Astrocyte (in vitro differentiated cells and primary cell): ENCODE results near the gene GRIK5.

Experiments
- CTCF ChIP-seq: IDR thresholded peaks from 2 replicates; pipeline ENCODE4 v1.5.1; 2011; ENCODE audit warnings: low read depth, mild to moderate bottlenecking, inconsistent platforms, low read length, moderate library complexity; ENCODE audit not compliant: insufficient read depth
- EZH2 ChIP-seq: IDR thresholded peaks from 2 replicates; pipeline ENCODE4 v1.6.1; 2012; ENCODE audit warnings: mild to moderate bottlenecking, low read length, inconsistent platforms; ENCODE audit not compliant: insufficient read depth

- TF ChIP-seq EZH2 (no peak), CTCF (no peak)
Observed at GRCh38 chr19:42040031-42040430, 30.0 kb downstream of the GRIK5 start.
